GM12874 (cell line): ENCODE measurements around the gene TKFC.

Experiments
- CTCF ChIP-seq: IDR thresholded peaks from 2 replicates; pipeline ENCODE4 v1.5.1; 2011; ENCODE audit warnings: low read depth, mild to moderate bottlenecking, control low read depth, low read length, moderate library complexity; ENCODE audit not compliant: insufficient read depth

The TKFC gene

GRCh38 chr11:61384271-61385242 lies 51.5 kb downstream of the TKFC start:
- peak; percentile 55 for TF ChIP-seq CTCF

- no peak for TF ChIP-seq CTCF
Observed at GRCh38 chr11:61390161-61390560, 57.1 kb downstream of the TKFC start.

GRCh38 chr11:61392981-61393595 lies 60.1 kb downstream of the TKFC start:
- TF ChIP-seq CTCF: peak; percentile 26; the same call in 1 of the 2 replicates
